CD4-positive, alpha-beta memory T cell (primary cell): ENCODE results near the gene CCDC184. TPM values are rescaled to one million over a fixed set of nuclear protein-coding genes. Genes with fewer than 3 reads are reported as not detected.

ENCODE experiments used
- CTCF ChIA-PET: fragments of 350-600 bp; sonication (Branson Sonifier 250); formaldehyde crosslinking; loops from one replicate; lab custom pipeline; 2021; ENCODE audit warnings: inconsistent platforms; ENCODE audit not compliant: partially characterized antibody; lab: Charles Lee
- POLR2A ChIA-PET: fragments of 350-600 bp; sonication (Branson Sonifier 250); formaldehyde crosslinking; loops from one replicate; lab custom pipeline; 2021; ENCODE audit not compliant: partially characterized antibody; lab: Charles Lee
- DNase-seq, 5 donors: peaks; one replicate each; pipeline versions ENCODE4 v3.0.0 to v3.0.0-alpha.2; 2020 to 2022; ENCODE audit warnings: mixed read lengths in 1 of 5
- H3K27ac ChIP-seq: one replicate; pipeline ENCODE4 v1.7.0; 2013; ENCODE audit warnings: low read depth, low read length
- H3K27me3 ChIP-seq: 2 replicates; pipeline ENCODE4 v1.7.0; 2013; ENCODE audit warnings: mild to moderate bottlenecking, low read length, moderate library complexity; ENCODE audit not compliant: insufficient read depth
- H3K36me3 ChIP-seq: 2 replicates; pipeline ENCODE4 v1.7.0; 2013; ENCODE audit warnings: mild to moderate bottlenecking, low read length, moderate library complexity; ENCODE audit not compliant: insufficient read depth
- H3K4me1 ChIP-seq: 2 replicates; pipeline ENCODE4 v1.7.0; 2013; ENCODE audit warnings: mild to moderate bottlenecking, low read length, moderate library complexity; ENCODE audit not compliant: insufficient read depth
- H3K4me3 ChIP-seq, 2 donors: one replicate each; pipeline ENCODE4 v1.7.0; 2013; ENCODE audit warnings: low read length in 2 of 2, mild to moderate bottlenecking in 1 of 2
- H3K9me3 ChIP-seq, 2 donors: one replicate each; pipeline ENCODE4 v1.7.0; 2013; ENCODE audit warnings: low read length in 2 of 2, control low read depth in 1 of 2; ENCODE audit not compliant: control insufficient read depth in 1 of 2
- H3K27ac Mint-ChIP-seq, 7 donors: one replicate each; pipeline ENCODE4 v1.8.0; 2020 to 2021; ENCODE audit warnings: mixed read lengths in 7 of 7, mild to moderate bottlenecking in 6 of 7, inconsistent platforms in 3 of 7, moderate library complexity in 3 of 7
- H3K27me3 Mint-ChIP-seq, 2 donors: one replicate each; pipeline ENCODE4 v1.8.0; 2020 to 2021; ENCODE audit warnings: mixed read lengths in 2 of 2
- H3K36me3 Mint-ChIP-seq, 2 donors: one replicate each; pipeline ENCODE4 v1.8.0; 2020 to 2021; ENCODE audit warnings: mixed read lengths in 2 of 2, inconsistent platforms in 1 of 2, mild to moderate bottlenecking in 1 of 2
- H3K4me1 Mint-ChIP-seq, 4 donors: one replicate each; pipeline ENCODE4 v1.8.0; 2020 to 2021; ENCODE audit warnings: mixed read lengths in 4 of 4, mild to moderate bottlenecking in 1 of 4
- H3K4me3 Mint-ChIP-seq, 8 donors: one replicate each; pipeline ENCODE4 v1.8.0; 2020 to 2021; ENCODE audit warnings: mixed read lengths in 8 of 8, mild to moderate bottlenecking in 7 of 8, moderate library complexity in 6 of 8, inconsistent platforms in 3 of 8
- H3K9me3 Mint-ChIP-seq, 8 donors: one replicate each; pipeline ENCODE4 v1.8.0; 2020 to 2021; ENCODE audit warnings: mixed read lengths in 8 of 8, mild to moderate bottlenecking in 5 of 8, inconsistent platforms in 3 of 8, moderate library complexity in 1 of 8
- intact Hi-C: fragments of 100-400 bp; cut with micrococcal nuclease; formaldehyde crosslinking; loops from one replicate; pipeline ENCODE4 v1.15.1; 2023
- polyA plus RNA-seq, 2 donors: library from polyadenylated mRNA; unstranded; fragments of 300-500 nt; fragmentation: Illumina TruSeq; gene quantifications; one replicate each; pipeline ENCODE4 v1.2.3, GENCODE V29; 2021
- total RNA-seq, 2 experiments: library from RNA; stranded (reverse); gene quantifications; one replicate each; pipeline ENCODE4 v1.2.3, GENCODE V29; 2021

CCDC184 gene
- total and polyA plus RNA-seq, 4 experiments from 2014 or later = 0.15 to 0.47 (median 0.42) TPM; not detected in 1

DNA sequence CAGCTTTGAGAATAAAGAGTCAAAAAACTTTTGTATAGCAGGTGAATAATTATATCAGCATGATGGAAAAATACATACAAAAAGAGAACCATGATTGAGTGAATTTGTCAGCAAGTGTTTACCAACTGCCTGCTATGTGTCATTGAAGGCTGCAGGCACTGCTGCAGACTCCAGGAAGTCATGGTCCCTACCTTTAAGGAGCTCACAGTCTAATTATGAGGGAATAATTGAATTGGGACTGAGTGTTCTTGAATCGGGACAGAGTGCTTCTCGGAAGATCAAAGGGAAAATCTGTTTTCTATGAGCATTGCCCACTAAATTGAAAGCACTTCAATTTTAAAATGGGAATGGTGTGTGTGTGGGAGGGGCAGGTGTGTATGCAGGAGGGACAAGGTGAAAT lies 10.2 kb downstream of the CCDC184 start:
- CTCF ChIA-PET = interaction anchor here (1.2 to 1.9 kb wide), 3 partner anchors 10 to 12 kb away, joined by 3 to 8 read pairs (median 5); partner anchors contain the start of genes CCDC184 and OR10AD1
- H3K4me3 ChIP-seq = no peak overlapping the region
- Mint-ChIP-seq H3K4me3 (no peak overlapping the region), H3K27me3 (peaks cover 7 to 9% of the 10 kb centered on the region in 2 donors), H3K27ac (peak overlapping the region in 1 of 7 donors; percentile 17), H3K9me3 (peaks cover 0 to 1% (median 0%) of the 10 kb centered on the region in 8 donors), H3K4me1 (peaks cover 5 to 14% (median 9%) of the 10 kb centered on the region in 4 donors), H3K36me3 (peaks cover 0 to 9% of the 10 kb centered on the region in 2 donors)
- H3K27ac ChIP-seq = no peak overlapping the region
- DNase-seq = no peak
- no peaks in the 10 kb centered on the region for H3K27me3 ChIP-seq
- H3K9me3 ChIP-seq = no peaks in the 10 kb centered on the region
- intact Hi-C loops = no loop called here
- POLR2A ChIA-PET = no interaction called here
- no peaks in the 10 kb centered on the region for H3K36me3 ChIP-seq
- peaks cover 5% of the 10 kb centered on the region for H3K4me1 ChIP-seq

DNA sequence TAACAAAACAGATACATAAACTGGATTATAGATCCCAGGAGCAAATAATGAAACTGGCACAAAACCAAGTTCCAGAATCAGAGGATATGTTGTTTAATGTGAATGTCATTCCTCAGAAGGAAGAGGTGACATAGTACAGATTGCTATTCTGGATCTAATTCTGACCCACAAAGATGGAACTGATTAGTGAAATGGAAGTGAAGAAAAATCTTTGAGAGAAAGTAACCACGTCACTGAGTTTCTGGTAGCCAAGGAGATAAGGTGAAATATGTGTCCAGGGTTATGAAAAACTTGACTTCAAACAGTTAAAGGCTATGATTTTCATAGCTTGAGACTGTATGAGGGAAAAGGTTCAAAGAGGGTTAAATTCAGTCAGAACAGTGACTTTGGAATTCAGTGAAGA lies 11.4 kb downstream of the CCDC184 start:
- ChIA-PET CTCF (interaction anchor here (1.2 to 6.1 kb wide), 2 partner anchors 8 to 232 kb away, joined by 3 to 127 read pairs; partner anchors contain the start of genes CCDC184 and TMEM106C), POLR2A (no interaction called here)
- Mint-ChIP-seq H3K27ac (no peak overlapping the region), H3K27me3 (peaks cover 4 to 8% of the 10 kb centered on the region in 2 donors), H3K36me3 (peaks cover 0 to 13% of the 10 kb centered on the region in 2 donors), H3K4me1 (peaks cover 11 to 25% (median 14%) of the 10 kb centered on the region in 4 donors), H3K4me3 (no peak overlapping the region), H3K9me3 (peaks cover 0 to 1% (median 0%) of the 10 kb centered on the region in 8 donors)
- Histone ChIP-seq H3K4me1 (peaks cover 17% of the 10 kb centered on the region), H3K36me3 (no peaks in the 10 kb centered on the region), H3K4me3 (no peak overlapping the region), H3K9me3 (no peaks in the 10 kb centered on the region), H3K27me3 (no peaks in the 10 kb centered on the region), H3K27ac (no peak overlapping the region)
- DNase-seq = no peak
- intact Hi-C loops = no loop called here

DNA sequence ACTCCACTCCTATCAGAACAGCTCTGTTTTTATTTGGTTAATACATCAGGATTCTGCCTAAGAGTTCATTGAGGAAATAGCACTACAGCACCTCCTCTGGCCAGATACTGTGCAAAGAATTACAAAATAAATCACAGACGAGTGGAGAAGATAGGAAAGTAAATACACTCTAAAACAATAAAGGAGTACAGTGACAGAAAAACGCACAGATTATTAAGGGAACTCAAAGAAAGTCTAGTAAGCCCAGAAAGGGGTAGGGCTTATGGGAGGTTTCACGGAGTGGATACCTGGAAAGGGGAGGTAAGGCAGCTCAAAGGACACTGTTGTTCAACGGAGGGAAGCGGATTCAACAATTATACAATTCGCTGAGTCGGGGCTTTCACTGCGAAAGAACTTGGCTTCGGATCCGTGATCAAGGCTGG lies 14.1 kb downstream of the CCDC184 start:
- Mint-ChIP-seq H3K27ac (peak overlapping the region; percentile 77 to 100 (median 97)), H3K27me3 (peaks cover 0 to 2% of the 10 kb centered on the region in 2 donors), H3K36me3 (peaks cover 16 to 31% of the 10 kb centered on the region in 2 donors), H3K4me3 (peak overlapping the region; percentile 84 to 95 (median 92)), H3K9me3 (peaks cover 0 to 11% (median 8%) of the 10 kb centered on the region in 8 donors), H3K4me1 (peaks cover 27 to 52% (median 36%) of the 10 kb centered on the region in 4 donors)
- peak; percentile 51 to 66 (median 58) for DNase-seq
- Histone ChIP-seq H3K4me3 (peak overlapping the region; percentile 82 to 87), H3K27me3 (no peaks in the 10 kb centered on the region), H3K9me3 (no peaks in the 10 kb centered on the region), H3K27ac (peak overlapping the region; percentile 99), H3K36me3 (no peaks in the 10 kb centered on the region), H3K4me1 (peaks cover 42% of the 10 kb centered on the region)
- ChIA-PET CTCF (interaction anchor here (1.0 to 6.1 kb wide), 13 partner anchors 11 to 421 kb away, joined by 3 to 127 read pairs (median 5); partner anchors contain the start of genes ASB8, CCDC184, TMEM106C and ZNF641), POLR2A (interaction anchor here (0.6 to 5.1 kb wide), 19 partner anchors 8 to 421 kb away, joined by 3 to 82 read pairs (median 6); partner anchors contain the start of genes ASB8, CCDC184, SENP1 and TMEM106C)
- intact Hi-C loops = loop anchor here (1.0 to 2.0 kb wide), 3 partner anchors 8 to 93 kb away; no protein-coding TSS in a partner anchor

DNA sequence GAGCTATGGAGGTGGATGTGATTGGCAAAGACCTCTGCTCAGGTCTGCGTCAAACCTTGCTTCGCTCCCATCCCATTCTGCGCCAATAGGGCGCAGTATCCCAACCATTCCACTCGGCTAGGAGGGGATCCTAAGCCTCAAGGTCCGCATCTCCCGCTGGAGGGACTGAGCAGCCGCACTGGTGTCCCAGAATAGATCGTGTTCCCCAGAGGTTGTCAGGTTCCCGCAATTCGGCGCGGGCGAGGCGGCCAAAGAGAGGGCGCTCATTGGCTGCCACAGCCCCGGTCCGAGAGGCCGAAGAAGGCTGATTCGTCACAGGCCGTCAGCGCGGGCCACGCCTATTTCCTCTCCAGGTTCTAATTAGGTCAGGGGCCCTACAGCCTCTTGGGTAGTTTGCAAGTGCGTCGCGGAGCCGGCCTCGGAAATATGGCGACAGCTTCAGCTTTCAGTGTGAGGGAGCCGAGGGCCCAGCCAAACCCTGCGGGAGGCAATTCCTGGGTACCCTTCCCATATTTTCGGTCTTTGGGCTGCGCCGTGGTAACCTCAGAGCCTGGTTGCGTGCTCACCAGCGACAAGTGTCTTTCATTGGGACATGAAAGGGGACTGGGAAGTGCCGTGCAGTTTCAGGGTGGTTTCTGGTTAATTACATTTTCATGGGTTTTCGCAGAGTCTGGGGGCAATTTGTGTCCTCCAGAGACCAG lies 14.7 kb downstream of the CCDC184 start:
- peaks cover 0 to 17% (median 12%) of the 10 kb centered on the region in 8 donors for H3K9me3 Mint-ChIP-seq
- H3K9me3 ChIP-seq = no peaks in the 10 kb centered on the region
- intact Hi-C loops = loop anchor here (1.0 to 2.0 kb wide), 6 partner anchors 9 to 153 kb away; partner anchors contain the start of genes ASB8, CCDC184 and ZNF641
- DNase-seq = peak; percentile 87 to 94 (median 89)
- H3K4me3 ChIP-seq = peak overlapping the region; percentile 82 to 87
- peaks cover 22 to 36% of the 10 kb centered on the region in 2 donors for H3K36me3 Mint-ChIP-seq
- H3K36me3 ChIP-seq = no peaks in the 10 kb centered on the region
- no peaks in the 10 kb centered on the region for H3K27me3 ChIP-seq
- POLR2A ChIA-PET = interaction anchor here (0.6 to 5.1 kb wide), 26 partner anchors 8 to 420 kb away, joined by 3 to 82 read pairs (median 4); partner anchors contain the start of genes ASB8, CCDC184, SENP1 and TMEM106C
- peaks cover 27 to 58% (median 40%) of the 10 kb centered on the region in 4 donors for H3K4me1 Mint-ChIP-seq
- CTCF ChIA-PET = interaction anchor here (0.6 to 6.1 kb wide), 20 partner anchors 12 to 420 kb away, joined by 3 to 127 read pairs (median 4); partner anchors contain the start of genes ASB8, CCDC184, TMEM106C and ZNF641
- H3K4me3 Mint-ChIP-seq = peak overlapping the region; percentile 84 to 95 (median 92)
- H3K4me1 ChIP-seq = peaks cover 42% of the 10 kb centered on the region
- no peaks in the 10 kb centered on the region for H3K27me3 Mint-ChIP-seq
- H3K27ac Mint-ChIP-seq = peak overlapping the region; percentile 77 to 100 (median 97)
- peak overlapping the region; percentile 99 for H3K27ac ChIP-seq

DNA sequence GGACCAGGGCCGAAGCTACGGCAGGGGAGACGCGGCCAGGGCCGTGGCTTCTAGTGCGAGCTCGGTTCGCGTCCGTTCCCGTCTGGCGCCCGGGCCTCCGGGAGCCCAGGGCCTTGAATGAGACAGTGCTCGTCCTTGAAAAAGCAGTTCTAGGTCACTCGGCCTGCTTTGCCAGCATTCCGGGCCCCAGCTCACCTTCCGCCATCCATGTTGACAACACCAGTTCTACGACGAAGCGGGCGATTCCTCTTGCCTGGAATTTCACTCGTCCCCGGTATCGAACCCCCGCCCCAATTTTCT lies 15.2 kb downstream of the CCDC184 start:
- peaks cover 42% of the 10 kb centered on the region for H3K4me1 ChIP-seq
- H3K4me3 ChIP-seq = peak overlapping the region; percentile 82 to 87
- DNase-seq = peak in 1 of 5 donors; percentile 47
- intact Hi-C loops = loop anchor here (1.0 to 2.0 kb wide), 3 partner anchors 15 to 152 kb away; partner anchors contain the start of genes ASB8, CCDC184 and ZNF641
- peaks cover 27 to 62% (median 41%) of the 10 kb centered on the region in 4 donors for H3K4me1 Mint-ChIP-seq
- peaks cover 27 to 40% of the 10 kb centered on the region in 2 donors for H3K36me3 Mint-ChIP-seq
- peak overlapping the region; percentile 77 to 100 (median 97) for H3K27ac Mint-ChIP-seq
- peak overlapping the region; percentile 84 to 95 (median 92) for H3K4me3 Mint-ChIP-seq
- no peaks in the 10 kb centered on the region for H3K36me3 ChIP-seq
- H3K9me3 ChIP-seq = no peaks in the 10 kb centered on the region
- POLR2A ChIA-PET = interaction anchor here (0.6 to 5.1 kb wide), 21 partner anchors 9 to 420 kb away, joined by 3 to 82 read pairs (median 4); partner anchors contain the start of genes ASB8, CCDC184, SENP1 and TMEM106C
- H3K27me3 ChIP-seq = no peaks in the 10 kb centered on the region
- no peaks in the 10 kb centered on the region for H3K27me3 Mint-ChIP-seq
- CTCF ChIA-PET = interaction anchor here (0.6 to 6.1 kb wide), 13 partner anchors 12 to 293 kb away, joined by 3 to 127 read pairs (median 6); partner anchors contain the start of genes ASB8, CCDC184, TMEM106C and ZNF641
- H3K27ac ChIP-seq = peak overlapping the region; percentile 99
- peaks cover 0 to 21% (median 16%) of the 10 kb centered on the region in 8 donors for H3K9me3 Mint-ChIP-seq

DNA sequence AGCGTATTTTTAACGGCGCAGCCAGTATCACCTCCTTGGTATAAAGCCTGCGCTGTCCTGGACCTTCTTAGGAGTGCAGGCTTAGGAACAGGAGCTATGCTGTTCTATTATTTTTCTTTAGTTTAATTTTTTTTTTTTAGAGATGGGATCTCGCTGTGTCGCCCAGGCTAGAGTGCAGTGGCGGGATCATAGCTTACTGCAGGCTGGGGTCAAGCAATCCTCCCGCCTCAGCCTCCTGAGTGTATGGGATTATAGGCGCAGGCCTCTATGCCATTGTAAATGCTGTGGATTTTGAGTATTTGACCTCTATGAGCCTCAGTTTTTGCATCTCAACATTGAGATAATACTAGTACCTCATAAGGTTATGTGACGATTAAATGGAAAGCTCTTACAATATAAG lies 15.5 kb downstream of the CCDC184 start:
- Histone ChIP-seq H3K36me3 (no peaks in the 10 kb centered on the region), H3K4me1 (peaks cover 42% of the 10 kb centered on the region), H3K9me3 (no peaks in the 10 kb centered on the region), H3K27ac (peak overlapping the region; percentile 99), H3K27me3 (no peaks in the 10 kb centered on the region), H3K4me3 (peak overlapping the region; percentile 82 to 87)
- peaks cover 31 to 43% of the 10 kb centered on the region in 2 donors for H3K36me3 Mint-ChIP-seq
- DNase-seq = no peak
- peak overlapping the region; percentile 84 to 95 (median 92) for H3K4me3 Mint-ChIP-seq
- CTCF ChIA-PET = interaction anchor here (0.9 to 6.1 kb wide), 13 partner anchors 12 to 386 kb away, joined by 3 to 127 read pairs (median 6); partner anchors contain the start of genes ASB8, CCDC184, TMEM106C and ZNF641
- no peaks in the 10 kb centered on the region for H3K27me3 Mint-ChIP-seq
- H3K4me1 Mint-ChIP-seq = peaks cover 27 to 62% (median 41%) of the 10 kb centered on the region in 4 donors
- H3K27ac Mint-ChIP-seq = peak overlapping the region; percentile 77 to 100 (median 97)
- POLR2A ChIA-PET = interaction anchor here (0.6 to 5.1 kb wide), 21 partner anchors 13 to 493 kb away, joined by 3 to 82 read pairs (median 4); partner anchors contain the start of genes ASB8, CCDC184, RPAP3 and SENP1
- peaks cover 0 to 23% (median 16%) of the 10 kb centered on the region in 8 donors for H3K9me3 Mint-ChIP-seq
- intact Hi-C loops = loop anchor here (1.0 to 2.0 kb wide), 3 partner anchors 16 to 152 kb away; partner anchors contain the start of genes ASB8, CCDC184 and ZNF641
